Limb (tissue), 2 donors: ENCODE data around the gene SERGEF.
"Not testable (repeated sequence)": the region's sequence is repeated elsewhere in the genome, so short reads cannot be mapped to it uniquely, and the experiment has no call there.

ENCODE experiments used
- DNase-seq, 2 donors: peaks; one replicate each; pipeline ENCODE4 v3.0.0-alpha.2; 2016; ENCODE audit errors: extremely low spot score in 2 of 2

Gene SERGEF

GRCh38 chr11:18000760-18001159 lies 12.1 kb downstream of the SERGEF start:
- DNase-seq: no peak

- DNase-seq: not testable (repeated sequence)
Observed at GRCh38 chr11:18000128-18000527, 12.7 kb downstream of the SERGEF start.

GRCh38 chr11:17992916-17993315 lies 19.9 kb downstream of the SERGEF start:
- no peak for DNase-seq

- DNase-seq: peak in 1 of 2 donors; percentile 60
Observed at GRCh38 chr11:17991783-17992433, 20.9 kb downstream of the SERGEF start.

GRCh38 chr11:17989306-17989705 lies 23.5 kb downstream of the SERGEF start:
- no peak for DNase-seq

- DNase-seq: no peak
Observed at GRCh38 chr11:17988465-17988864, 24.4 kb downstream of the SERGEF start.

- DNase-seq: no peak
Observed at GRCh38 chr11:17987826-17988225, 25.0 kb downstream of the SERGEF start.

GRCh38 chr11:17986711-17987220 lies 26.1 kb downstream of the SERGEF start:
- no peak for DNase-seq

GRCh38 chr11:17986007-17986710 lies 26.7 kb downstream of the SERGEF start:
- no peak for DNase-seq

GRCh38 chr11:17985517-17985916 lies 27.3 kb downstream of the SERGEF start:
- no peak for DNase-seq

- DNase-seq: no peak
Observed at GRCh38 chr11:17983569-17983968, 29.3 kb downstream of the SERGEF start.

GRCh38 chr11:17979770-17980371 lies 33.0 kb downstream of the SERGEF start:
- peak; percentile 43 to 53 for DNase-seq

- DNase-seq: peak; percentile 15 to 74
Observed at GRCh38 chr11:17978553-17979287, 34.1 kb downstream of the SERGEF start.

- DNase-seq: no peak
Observed at GRCh38 chr11:17976651-17977050, 36.2 kb downstream of the SERGEF start.

- DNase-seq: no peak
Observed at GRCh38 chr11:17974246-17974645, 38.6 kb downstream of the SERGEF start.

GRCh38 chr11:17972987-17973386 lies 39.9 kb downstream of the SERGEF start:
- DNase-seq: peak; percentile 60 to 67

- DNase-seq: no peak
Observed at GRCh38 chr11:17968206-17968605, 44.6 kb downstream of the SERGEF start.

GRCh38 chr11:17967661-17968060 lies 45.2 kb downstream of the SERGEF start:
- DNase-seq: no peak

GRCh38 chr11:17960091-17960490 lies 52.8 kb downstream of the SERGEF start:
- DNase-seq: no peak

- DNase-seq: no peak
Observed at GRCh38 chr11:17958446-17958845, 54.4 kb downstream of the SERGEF start.

GRCh38 chr11:17954395-17955252 lies 58.2 kb downstream of the SERGEF start:
- no peak for DNase-seq
